ENCODE results near the gene RMI1. TPM values are rescaled to one million over a fixed set of nuclear protein-coding genes. Genes with fewer than 3 reads are reported as not detected.
A peak's percentile ranks its signal among the peaks of the same experiment; 100 is the strongest.

RMI1 gene
- total RNA-seq, 4 donors from 2014 or later: 5.3 to 11.6 (median 6.2) TPM

GRCh38 chr9:83965350-83966208 lies 15.0 kb upstream of the RMI1 start:
- intact Hi-C loops (cut with DNase I): no loop called here
- no peak overlapping the region for H3K4me3 ChIP-seq
- H3K9me3 ChIP-seq: no peaks in the 10 kb centered on the region
- H3K4me1 ChIP-seq: peaks cover 0 to 9% (median 2%) of the 10 kb centered on the region in 4 donors
- H3K27me3 ChIP-seq: no peaks in the 10 kb centered on the region
- WGBS: 58% methylated on average over 11 of the region's 11 CpGs
- TF ChIP-seq POLR2A (IDR thresholded peaks at IDR 0.05; ENCODE audit: low read depth): no peak
- TF ChIP-seq EP300 (IDR thresholded peaks at IDR 0.05): no peak
- no peak for TF ChIP-seq CTCF (IDR thresholded peaks at IDR 0.05)
- peak in 1 of 2 donors; percentile 38 for TF ChIP-seq POLR2AphosphoS5 (IDR thresholded peaks at IDR 0.05)
- peaks cover 22 to 53% (median 46%) of the 10 kb centered on the region in 4 donors for H3K36me3 ChIP-seq
- H3K27ac ChIP-seq (replicated peaks in 1 of 4): peak overlapping the region in 1 of 4 donors; percentile 39
- DNase-seq (ENCODE audit: extremely low spot score): no peak

GRCh38 chr9:83966209-83966582 lies 14.4 kb upstream of the RMI1 start:
- no peak for DNase-seq (ENCODE audit: extremely low spot score)
- H3K9me3 ChIP-seq: no peaks in the 10 kb centered on the region
- H3K36me3 ChIP-seq: peaks cover 28 to 59% (median 52%) of the 10 kb centered on the region in 4 donors
- H3K27ac ChIP-seq (replicated peaks in 1 of 4): no peak overlapping the region
- 86% methylated on average over 8 of the region's 8 CpGs for WGBS
- TF ChIP-seq EP300 (IDR thresholded peaks at IDR 0.05) (no peak), POLR2AphosphoS5 (IDR thresholded peaks at IDR 0.05) (no peak), CTCF (IDR thresholded peaks at IDR 0.05) (no peak), POLR2A (IDR thresholded peaks at IDR 0.05; ENCODE audit: low read depth) (no peak)
- intact Hi-C loops (cut with DNase I): no loop called here
- peaks cover 0 to 9% (median 2%) of the 10 kb centered on the region in 4 donors for H3K4me1 ChIP-seq
- no peaks in the 10 kb centered on the region for H3K27me3 ChIP-seq
- H3K4me3 ChIP-seq: no peak overlapping the region

- H3K36me3 ChIP-seq: peaks cover 37 to 68% (median 61%) of the 10 kb centered on the region in 4 donors
- intact Hi-C loops (cut with DNase I): no loop called here
Observed at GRCh38 chr9:83967073-83967472, 13.5 kb upstream of the RMI1 start.

GRCh38 chr9:83969602-83970001 lies 11.0 kb upstream of the RMI1 start:
- no peaks in the 10 kb centered on the region for H3K9me3 ChIP-seq
- H3K27ac ChIP-seq (replicated peaks in 1 of 4): no peak overlapping the region
- intact Hi-C loops (cut with DNase I): no loop called here
- 83% methylated on average over 3 of the region's 3 CpGs for WGBS
- H3K36me3 ChIP-seq: peaks cover 60 to 94% (median 86%) of the 10 kb centered on the region in 4 donors
- TF ChIP-seq POLR2A (IDR thresholded peaks at IDR 0.05; ENCODE audit: low read depth) (no peak), POLR2AphosphoS5 (IDR thresholded peaks at IDR 0.05) (no peak), EP300 (IDR thresholded peaks at IDR 0.05) (no peak), CTCF (IDR thresholded peaks at IDR 0.05) (no peak)
- peaks cover 3 to 23% (median 10%) of the 10 kb centered on the region in 4 donors for H3K4me1 ChIP-seq
- H3K4me3 ChIP-seq: no peak overlapping the region
- no peak for DNase-seq (ENCODE audit: extremely low spot score)
- H3K27me3 ChIP-seq: no peaks in the 10 kb centered on the region

More at GRCh38 chr9:83967073-83967472, 13.5 kb upstream of the RMI1 start:
- DNase-seq (ENCODE audit: extremely low spot score): no peak
- TF ChIP-seq POLR2AphosphoS5 (IDR thresholded peaks at IDR 0.05): no peak
- TF ChIP-seq CTCF (IDR thresholded peaks at IDR 0.05): no peak
- no peak for TF ChIP-seq POLR2A (IDR thresholded peaks at IDR 0.05; ENCODE audit: low read depth)
- TF ChIP-seq EP300 (IDR thresholded peaks at IDR 0.05): no peak
- Histone ChIP-seq H3K27ac (replicated peaks in 1 of 4) (no peak overlapping the region), H3K4me1 (peaks cover 0 to 9% (median 2%) of the 10 kb centered on the region in 4 donors), H3K27me3 (no peaks in the 10 kb centered on the region), H3K4me3 (no peak overlapping the region), H3K9me3 (no peaks in the 10 kb centered on the region)
- WGBS: 73% methylated on average over 1 of the region's 1 CpG
